K562 (cell line): Measurements from ENCODE around the gene SGCG. TPM values are rescaled to one million over a fixed set of nuclear protein-coding genes. Genes with fewer than 3 reads are reported as not detected.

Source experiments
- ATAC-seq: fragments of 200-7000 bp; cut with Tn5 transposase; 3 replicates; pipeline ENCODE4 v1.9.1; 2020; ENCODE audit warnings: moderate library complexity
- BruUV-seq: library from RNA; stranded (reverse); fragments of 400-500 nt; replicated peaks from 2 replicates; lab custom pipeline; 2021; lab: Mats Ljungman, UMichigan
- CTCF ChIA-PET: fragments of 300-600 bp; formaldehyde crosslinking; extraction: SDS; loops from one replicate; lab custom pipeline; 2021; ENCODE audit warnings: low intra/inter-chr PET ratio; lab: Yijun Ruan, JAX
- POLR2A ChIA-PET: fragments of 300-600, 350-650 bp; sonication (Branson Sonifier 250); formaldehyde crosslinking; extraction: SDS; loops from one replicate; lab custom pipeline; 2021; ENCODE audit warnings: antibody characterized with exemption, inconsistent platforms; lab: Yijun Ruan, JAX
- DNase-seq, 4 experiments: peaks; one replicate each; pipeline versions ENCODE4 v3.0.0 to v3.0.0-alpha.2; 2011 to 2018; ENCODE audit warnings: low spot score in 3 of 4, mixed read lengths in 3 of 4; ENCODE audit errors: extremely low read depth in 1 of 4
- FAIRE-seq: peaks from 2 replicates; lab custom pipeline; 2011; peaks lifted over from hg19 to GRCh38; lab: Jason Lieb, UNC
- H2AFZ ChIP-seq: 2 replicates; pipeline ENCODE4 v1.6.0; 2011; ENCODE audit warnings: low read depth, low read length, control low read depth, inconsistent platforms
- H3K27ac ChIP-seq: fragments of 200-600 bp; 3 replicates; pipeline ENCODE4 v1.8.0; 2011; ENCODE audit warnings: low read depth, mild to moderate bottlenecking, control low read depth, inconsistent platforms, low read length, moderate library complexity, mixed read lengths; ENCODE audit errors: extremely low read depth
- H3K27me3 ChIP-seq, 2 experiments: fragments of 300-600 bp in 1 of 2; 2 replicates in 1 of 2; 3 replicates in 1 of 2; pipeline versions ENCODE4 v1.6.0 to v1.8.0; 2011; ENCODE audit warnings: inconsistent platforms in 2 of 2, low read length in 2 of 2, mild to moderate bottlenecking in 1 of 2, mixed read lengths in 1 of 2, moderate library complexity in 1 of 2; ENCODE audit not compliant: control insufficient read depth in 2 of 2, insufficient read depth in 2 of 2
- H3K36me3 ChIP-seq: fragments of 300-600 bp; 3 replicates; pipeline ENCODE4 v1.8.0; 2011; ENCODE audit warnings: mild to moderate bottlenecking, low read length, inconsistent platforms; ENCODE audit not compliant: control insufficient read depth, insufficient read depth
- H3K4me1 ChIP-seq, 2 experiments: fragments of 200-600 bp in 1 of 2; replicated peaks in 1 of 2; 2 replicates in 1 of 2; 3 replicates in 1 of 2; pipeline versions ENCODE4 v1.5.1 to v1.8.0; 2011; ENCODE audit warnings: inconsistent platforms in 2 of 2, low read length in 2 of 2, mild to moderate bottlenecking in 1 of 2, mixed read lengths in 1 of 2, moderate library complexity in 1 of 2; ENCODE audit not compliant: control insufficient read depth in 2 of 2, insufficient read depth in 2 of 2
- H3K4me2 ChIP-seq: 2 replicates; pipeline ENCODE4 v1.6.1; 2011; ENCODE audit warnings: low read length, control low read depth, inconsistent platforms, mixed read lengths; ENCODE audit not compliant: insufficient read depth
- H3K4me3 ChIP-seq: fragments of 200-600 bp; sonication (generic), shearing (Covaris generic); 2 replicates; pipeline ENCODE4 v1.5.1; 2016; ENCODE audit warnings: control low read depth, inconsistent platforms
- H3K79me2 ChIP-seq: fragments of 200-600 bp; 3 replicates; pipeline ENCODE4 v1.8.0; 2011; ENCODE audit warnings: low read length, inconsistent platforms; ENCODE audit not compliant: control insufficient read depth, insufficient read depth
- H3K9ac ChIP-seq, 2 experiments: 2 replicates each; pipeline versions ENCODE4 v1.6.0 to v1.6.1; 2011; ENCODE audit warnings: low read depth in 2 of 2, low read length in 2 of 2, control low read depth in 1 of 2, inconsistent platforms in 1 of 2, mild to moderate bottlenecking in 1 of 2, mixed read lengths in 1 of 2; ENCODE audit not compliant: insufficient read depth in 1 of 2
- H3K9me1 ChIP-seq: one replicate; pipeline ENCODE4 v1.6.0; 2011; ENCODE audit warnings: inconsistent platforms, mild to moderate bottlenecking, low read length, moderate library complexity; ENCODE audit not compliant: control insufficient read depth, insufficient read depth
- H3K9me3 ChIP-seq: replicated peaks from 2 replicates; pipeline ENCODE4 v1.5.1; 2011; ENCODE audit warnings: low read depth, low read length, inconsistent platforms; ENCODE audit not compliant: control insufficient read depth, insufficient read depth
- H4K20me1 ChIP-seq: replicated peaks from 2 replicates; pipeline ENCODE4 v1.6.1; 2011; ENCODE audit warnings: low read length, inconsistent platforms, mixed read lengths; ENCODE audit not compliant: control insufficient read depth, insufficient read depth
- BDP1 ChIP-seq: IDR thresholded peaks from 3 replicates; pipeline ENCODE4 v1.6.1; 2011; ENCODE audit not compliant: insufficient read length, insufficient read depth
- WGBS: fragments of 100-300 bp; shearing (Covaris generic); methylation state at CpG from one replicate; pipeline ENCODE4 v1.1.6; 2016; ENCODE audit warnings: low coverage, mixed read lengths; ENCODE audit not compliant: insufficient coverage; ENCODE audit errors: missing lambda C conversion rate; 5-methylcytosine and 5-hydroxymethylcytosine counted together
- in situ Hi-C: fragments of 300-500 bp; cut with MboI; formaldehyde crosslinking; loops from 4 replicates; pipeline ENCODE4 v1.15.0; 2018; ENCODE audit warnings: inconsistent platforms, mixed read lengths
- intact Hi-C: fragments of 100-400 bp; cut with micrococcal nuclease; formaldehyde crosslinking; loops from 2 replicates; pipeline ENCODE4 v1.14.2; 2022
- polyA plus RNA-seq, 8 experiments: library from polyadenylated mRNA; depleted of rRNA in 4 of 8; stranded (reverse) in 5 of 8; unstranded in 3 of 8; fragments of >200 nt; fragmentation: Nextera tagmentation in 2 of 8; fragmentation: Illumina TruSeq in 1 of 8; extraction: Ambion mirVana in 2 of 8; extraction: Trizol in 1 of 8; gene quantifications; 2 replicates each; pipeline versions ENCODE4 v1.2.1 to v1.2.3, GENCODE V29; 2011 to 2014; ENCODE audit warnings: inconsistent platforms in 1 of 8, missing spikeins in 1 of 8
- total RNA-seq, 7 experiments: library from RNA; depleted of rRNA in 6 of 7; stranded (reverse); fragments of >200 nt in 6 of 7; fragmentation: Illumina TruSeq in 2 of 7; extraction: Trizol in 2 of 7; gene quantifications; 2 replicates each; pipeline versions ENCODE4 v1.2.1 to v1.2.3, GENCODE V29; 2011 to 2021; ENCODE audit warnings: low replicate concordance in 1 of 7
- TF ChIP-seq, protein P1 (sequence below): fragments of 450-650 bp; IDR thresholded peaks from 2 replicates; pipeline ENCODE4 v1.6.1; 2016; ENCODE audit warnings: mild to moderate bottlenecking, moderate library complexity

SGCG gene
- total and polyA plus RNA-seq, 9 of the 15 experiments (the other 6 are each of a cell fraction or from before 2014, with no cell fraction given): 0.04 to 0.44 (median 0.34) TPM

- TF ChIP-seq BDP1: no peak
- TF ChIP-seq, protein P1, sequence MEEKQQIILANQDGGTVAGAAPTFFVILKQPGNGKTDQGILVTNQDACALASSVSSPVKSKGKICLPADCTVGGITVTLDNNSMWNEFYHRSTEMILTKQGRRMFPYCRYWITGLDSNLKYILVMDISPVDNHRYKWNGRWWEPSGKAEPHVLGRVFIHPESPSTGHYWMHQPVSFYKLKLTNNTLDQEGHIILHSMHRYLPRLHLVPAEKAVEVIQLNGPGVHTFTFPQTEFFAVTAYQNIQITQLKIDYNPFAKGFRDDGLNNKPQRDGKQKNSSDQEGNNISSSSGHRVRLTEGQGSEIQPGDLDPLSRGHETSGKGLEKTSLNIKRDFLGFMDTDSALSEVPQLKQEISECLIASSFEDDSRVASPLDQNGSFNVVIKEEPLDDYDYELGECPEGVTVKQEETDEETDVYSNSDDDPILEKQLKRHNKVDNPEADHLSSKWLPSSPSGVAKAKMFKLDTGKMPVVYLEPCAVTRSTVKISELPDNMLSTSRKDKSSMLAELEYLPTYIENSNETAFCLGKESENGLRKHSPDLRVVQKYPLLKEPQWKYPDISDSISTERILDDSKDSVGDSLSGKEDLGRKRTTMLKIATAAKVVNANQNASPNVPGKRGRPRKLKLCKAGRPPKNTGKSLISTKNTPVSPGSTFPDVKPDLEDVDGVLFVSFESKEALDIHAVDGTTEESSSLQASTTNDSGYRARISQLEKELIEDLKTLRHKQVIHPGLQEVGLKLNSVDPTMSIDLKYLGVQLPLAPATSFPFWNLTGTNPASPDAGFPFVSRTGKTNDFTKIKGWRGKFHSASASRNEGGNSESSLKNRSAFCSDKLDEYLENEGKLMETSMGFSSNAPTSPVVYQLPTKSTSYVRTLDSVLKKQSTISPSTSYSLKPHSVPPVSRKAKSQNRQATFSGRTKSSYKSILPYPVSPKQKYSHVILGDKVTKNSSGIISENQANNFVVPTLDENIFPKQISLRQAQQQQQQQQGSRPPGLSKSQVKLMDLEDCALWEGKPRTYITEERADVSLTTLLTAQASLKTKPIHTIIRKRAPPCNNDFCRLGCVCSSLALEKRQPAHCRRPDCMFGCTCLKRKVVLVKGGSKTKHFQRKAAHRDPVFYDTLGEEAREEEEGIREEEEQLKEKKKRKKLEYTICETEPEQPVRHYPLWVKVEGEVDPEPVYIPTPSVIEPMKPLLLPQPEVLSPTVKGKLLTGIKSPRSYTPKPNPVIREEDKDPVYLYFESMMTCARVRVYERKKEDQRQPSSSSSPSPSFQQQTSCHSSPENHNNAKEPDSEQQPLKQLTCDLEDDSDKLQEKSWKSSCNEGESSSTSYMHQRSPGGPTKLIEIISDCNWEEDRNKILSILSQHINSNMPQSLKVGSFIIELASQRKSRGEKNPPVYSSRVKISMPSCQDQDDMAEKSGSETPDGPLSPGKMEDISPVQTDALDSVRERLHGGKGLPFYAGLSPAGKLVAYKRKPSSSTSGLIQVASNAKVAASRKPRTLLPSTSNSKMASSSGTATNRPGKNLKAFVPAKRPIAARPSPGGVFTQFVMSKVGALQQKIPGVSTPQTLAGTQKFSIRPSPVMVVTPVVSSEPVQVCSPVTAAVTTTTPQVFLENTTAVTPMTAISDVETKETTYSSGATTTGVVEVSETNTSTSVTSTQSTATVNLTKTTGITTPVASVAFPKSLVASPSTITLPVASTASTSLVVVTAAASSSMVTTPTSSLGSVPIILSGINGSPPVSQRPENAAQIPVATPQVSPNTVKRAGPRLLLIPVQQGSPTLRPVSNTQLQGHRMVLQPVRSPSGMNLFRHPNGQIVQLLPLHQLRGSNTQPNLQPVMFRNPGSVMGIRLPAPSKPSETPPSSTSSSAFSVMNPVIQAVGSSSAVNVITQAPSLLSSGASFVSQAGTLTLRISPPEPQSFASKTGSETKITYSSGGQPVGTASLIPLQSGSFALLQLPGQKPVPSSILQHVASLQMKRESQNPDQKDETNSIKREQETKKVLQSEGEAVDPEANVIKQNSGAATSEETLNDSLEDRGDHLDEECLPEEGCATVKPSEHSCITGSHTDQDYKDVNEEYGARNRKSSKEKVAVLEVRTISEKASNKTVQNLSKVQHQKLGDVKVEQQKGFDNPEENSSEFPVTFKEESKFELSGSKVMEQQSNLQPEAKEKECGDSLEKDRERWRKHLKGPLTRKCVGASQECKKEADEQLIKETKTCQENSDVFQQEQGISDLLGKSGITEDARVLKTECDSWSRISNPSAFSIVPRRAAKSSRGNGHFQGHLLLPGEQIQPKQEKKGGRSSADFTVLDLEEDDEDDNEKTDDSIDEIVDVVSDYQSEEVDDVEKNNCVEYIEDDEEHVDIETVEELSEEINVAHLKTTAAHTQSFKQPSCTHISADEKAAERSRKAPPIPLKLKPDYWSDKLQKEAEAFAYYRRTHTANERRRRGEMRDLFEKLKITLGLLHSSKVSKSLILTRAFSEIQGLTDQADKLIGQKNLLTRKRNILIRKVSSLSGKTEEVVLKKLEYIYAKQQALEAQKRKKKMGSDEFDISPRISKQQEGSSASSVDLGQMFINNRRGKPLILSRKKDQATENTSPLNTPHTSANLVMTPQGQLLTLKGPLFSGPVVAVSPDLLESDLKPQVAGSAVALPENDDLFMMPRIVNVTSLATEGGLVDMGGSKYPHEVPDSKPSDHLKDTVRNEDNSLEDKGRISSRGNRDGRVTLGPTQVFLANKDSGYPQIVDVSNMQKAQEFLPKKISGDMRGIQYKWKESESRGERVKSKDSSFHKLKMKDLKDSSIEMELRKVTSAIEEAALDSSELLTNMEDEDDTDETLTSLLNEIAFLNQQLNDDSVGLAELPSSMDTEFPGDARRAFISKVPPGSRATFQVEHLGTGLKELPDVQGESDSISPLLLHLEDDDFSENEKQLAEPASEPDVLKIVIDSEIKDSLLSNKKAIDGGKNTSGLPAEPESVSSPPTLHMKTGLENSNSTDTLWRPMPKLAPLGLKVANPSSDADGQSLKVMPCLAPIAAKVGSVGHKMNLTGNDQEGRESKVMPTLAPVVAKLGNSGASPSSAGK: peak; percentile 34; the same call in 1 of the 2 replicates
- no peak for DNase-seq
- Histone ChIP-seq H3K79me2 (no peaks in the 10 kb centered on the region), H3K4me3 (no peak overlapping the region), H2AFZ (peak overlapping the region; percentile 32; the same call in 1 of the 2 replicates), H3K36me3 (no peaks in the 10 kb centered on the region), H4K20me1 (no peaks in the 10 kb centered on the region), H3K4me2 (no peak overlapping the region), H3K9me1 (no peaks in the 10 kb centered on the region), H3K9me3 (no peaks in the 10 kb centered on the region), H3K4me1 (no peaks in the 10 kb centered on the region; a peak in 1 of 5 replicates), H3K27ac (no peak overlapping the region), H3K27me3 (no peaks in the 10 kb centered on the region), H3K9ac (no peak overlapping the region)
- ChIA-PET POLR2A (no interaction called here), CTCF (no interaction called here)
- no peak for FAIRE-seq
- no TSS peak for BruUV-seq
- 19% methylated on average over 13 of the region's 17 CpGs for WGBS
- in situ Hi-C loops (no loop called here), intact Hi-C loops (no loop called here)
- ATAC-seq: no peak
These were observed 143.3 kb downstream of the SGCG start for GRCh38 chr13:23323946-23324709.
